HepG2 (cell line): ENCODE results near the gene MBTPS1. TPM values are rescaled to one million over a fixed set of nuclear protein-coding genes. Genes with fewer than 3 reads are reported as not detected.

ENCODE experiments used
- BRCA1 ChIP-seq: sonication (generic); formaldehyde crosslinking; IDR thresholded peaks from 2 replicates; pipeline ENCODE4 v1.4.0; 2020; ENCODE audit warnings: missing genetic modification reagents
- HNRNPH1 ChIP-seq: fragments of 200-400 bp; formaldehyde crosslinking; optimal IDR thresholded peaks from 2 replicates; pipeline ENCODE3; 2017; ENCODE audit warnings: mild to moderate bottlenecking, low read depth, low read length
- ZNF20 ChIP-seq: sonication (generic); formaldehyde crosslinking; IDR thresholded peaks from 2 replicates; pipeline ENCODE4 v1.4.0; 2020; ENCODE audit warnings: mild to moderate bottlenecking, moderate library complexity, missing genetic modification reagents
- ZNF543 ChIP-seq: sonication (generic); formaldehyde crosslinking; IDR thresholded peaks from 2 replicates; pipeline ENCODE4 v1.4.0; 2020; ENCODE audit warnings: mild to moderate bottlenecking, missing genetic modification reagents
- polyA plus RNA-seq, 8 experiments: library from polyadenylated mRNA; depleted of rRNA in 3 of 8; stranded (reverse) in 7 of 8; unstranded in 1 of 8; fragments of >200 nt; fragmentation: Illumina TruSeq in 4 of 8; extraction: Trizol in 4 of 8; gene quantifications; 2 replicates each; pipeline versions ENCODE4 v1.2.1 to v1.2.3, GENCODE V29; 2011 to 2016; ENCODE audit warnings: low read depth in 4 of 8, missing spikeins in 1 of 8, mixed read lengths in 1 of 8; ENCODE audit not compliant: insufficient read depth in 1 of 8
- total RNA-seq, 5 experiments: library from RNA; depleted of rRNA; stranded (reverse); fragments of >200 nt; fragmentation: Illumina TruSeq; extraction: Trizol; gene quantifications; 2 replicates each; pipeline ENCODE4 v1.2.3, GENCODE V29; 2016; ENCODE audit warnings: low read depth in 1 of 5
- TF ChIP-seq, protein P1 (sequence below): sonication (generic); formaldehyde crosslinking; IDR thresholded peaks from 2 replicates; pipeline ENCODE4 v1.9.0; 2021; ENCODE audit warnings: mild to moderate bottlenecking, missing genetic modification reagents
- TF ChIP-seq, protein P2 (sequence below): sonication (generic); formaldehyde crosslinking; IDR thresholded peaks from 2 replicates; pipeline ENCODE4 v1.5.1; 2020; ENCODE audit warnings: mild to moderate bottlenecking, missing genetic modification reagents, moderate library complexity

MBTPS1 gene
- total and polyA plus RNA-seq, 2 of the 13 experiments (the other 11 are each of a cell fraction or from before 2014, with no cell fraction given): 56.7 to 91.3 TPM

DNA sequence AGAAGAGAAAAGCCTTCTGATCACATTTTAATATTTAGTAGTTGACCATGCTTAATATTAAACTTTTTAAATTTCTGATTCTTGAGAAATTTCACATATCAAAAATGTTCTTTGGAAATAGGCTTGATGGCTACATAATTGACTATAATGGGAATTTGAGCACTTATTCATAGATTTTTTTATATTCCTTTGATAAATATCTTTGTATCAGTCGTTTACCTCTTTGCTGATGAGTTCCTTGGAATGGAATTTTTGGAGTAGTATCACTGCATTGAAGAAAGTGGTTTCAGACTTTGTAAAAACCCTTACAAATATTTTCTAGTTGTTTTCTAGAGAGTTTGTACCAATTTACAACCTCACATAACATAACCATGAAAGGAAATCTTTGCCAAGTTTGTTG, 43.1 kb upstream of the MBTPS1 start (continued):
- TF ChIP-seq, protein P1, sequence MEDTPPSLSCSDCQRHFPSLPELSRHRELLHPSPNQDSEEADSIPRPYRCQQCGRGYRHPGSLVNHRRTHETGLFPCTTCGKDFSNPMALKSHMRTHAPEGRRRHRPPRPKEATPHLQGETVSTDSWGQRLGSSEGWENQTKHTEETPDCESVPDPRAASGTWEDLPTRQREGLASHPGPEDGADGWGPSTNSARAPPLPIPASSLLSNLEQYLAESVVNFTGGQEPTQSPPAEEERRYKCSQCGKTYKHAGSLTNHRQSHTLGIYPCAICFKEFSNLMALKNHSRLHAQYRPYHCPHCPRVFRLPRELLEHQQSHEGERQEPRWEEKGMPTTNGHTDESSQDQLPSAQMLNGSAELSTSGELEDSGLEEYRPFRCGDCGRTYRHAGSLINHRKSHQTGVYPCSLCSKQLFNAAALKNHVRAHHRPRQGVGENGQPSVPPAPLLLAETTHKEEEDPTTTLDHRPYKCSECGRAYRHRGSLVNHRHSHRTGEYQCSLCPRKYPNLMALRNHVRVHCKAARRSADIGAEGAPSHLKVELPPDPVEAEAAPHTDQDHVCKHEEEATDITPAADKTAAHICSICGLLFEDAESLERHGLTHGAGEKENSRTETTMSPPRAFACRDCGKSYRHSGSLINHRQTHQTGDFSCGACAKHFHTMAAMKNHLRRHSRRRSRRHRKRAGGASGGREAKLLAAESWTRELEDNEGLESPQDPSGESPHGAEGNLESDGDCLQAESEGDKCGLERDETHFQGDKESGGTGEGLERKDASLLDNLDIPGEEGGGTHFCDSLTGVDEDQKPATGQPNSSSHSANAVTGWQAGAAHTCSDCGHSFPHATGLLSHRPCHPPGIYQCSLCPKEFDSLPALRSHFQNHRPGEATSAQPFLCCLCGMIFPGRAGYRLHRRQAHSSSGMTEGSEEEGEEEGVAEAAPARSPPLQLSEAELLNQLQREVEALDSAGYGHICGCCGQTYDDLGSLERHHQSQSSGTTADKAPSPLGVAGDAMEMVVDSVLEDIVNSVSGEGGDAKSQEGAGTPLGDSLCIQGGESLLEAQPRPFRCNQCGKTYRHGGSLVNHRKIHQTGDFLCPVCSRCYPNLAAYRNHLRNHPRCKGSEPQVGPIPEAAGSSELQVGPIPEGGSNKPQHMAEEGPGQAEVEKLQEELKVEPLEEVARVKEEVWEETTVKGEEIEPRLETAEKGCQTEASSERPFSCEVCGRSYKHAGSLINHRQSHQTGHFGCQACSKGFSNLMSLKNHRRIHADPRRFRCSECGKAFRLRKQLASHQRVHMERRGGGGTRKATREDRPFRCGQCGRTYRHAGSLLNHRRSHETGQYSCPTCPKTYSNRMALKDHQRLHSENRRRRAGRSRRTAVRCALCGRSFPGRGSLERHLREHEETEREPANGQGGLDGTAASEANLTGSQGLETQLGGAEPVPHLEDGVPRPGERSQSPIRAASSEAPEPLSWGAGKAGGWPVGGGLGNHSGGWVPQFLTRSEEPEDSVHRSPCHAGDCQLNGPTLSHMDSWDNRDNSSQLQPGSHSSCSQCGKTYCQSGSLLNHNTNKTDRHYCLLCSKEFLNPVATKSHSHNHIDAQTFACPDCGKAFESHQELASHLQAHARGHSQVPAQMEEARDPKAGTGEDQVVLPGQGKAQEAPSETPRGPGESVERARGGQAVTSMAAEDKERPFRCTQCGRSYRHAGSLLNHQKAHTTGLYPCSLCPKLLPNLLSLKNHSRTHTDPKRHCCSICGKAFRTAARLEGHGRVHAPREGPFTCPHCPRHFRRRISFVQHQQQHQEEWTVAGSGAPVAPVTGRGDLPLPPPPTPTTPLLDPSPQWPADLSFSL: no peak
- no peak for TF ChIP-seq ZNF20 (CRISPR knock-in tag)
- TF ChIP-seq, protein P2, sequence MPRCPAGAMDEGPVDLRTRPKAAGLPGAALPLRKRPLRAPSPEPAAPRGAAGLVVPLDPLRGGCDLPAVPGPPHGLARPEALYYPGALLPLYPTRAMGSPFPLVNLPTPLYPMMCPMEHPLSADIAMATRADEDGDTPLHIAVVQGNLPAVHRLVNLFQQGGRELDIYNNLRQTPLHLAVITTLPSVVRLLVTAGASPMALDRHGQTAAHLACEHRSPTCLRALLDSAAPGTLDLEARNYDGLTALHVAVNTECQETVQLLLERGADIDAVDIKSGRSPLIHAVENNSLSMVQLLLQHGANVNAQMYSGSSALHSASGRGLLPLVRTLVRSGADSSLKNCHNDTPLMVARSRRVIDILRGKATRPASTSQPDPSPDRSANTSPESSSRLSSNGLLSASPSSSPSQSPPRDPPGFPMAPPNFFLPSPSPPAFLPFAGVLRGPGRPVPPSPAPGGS (CRISPR knock-in tag): no peak
- TF ChIP-seq ZNF543 (CRISPR knock-in tag): no peak
- TF ChIP-seq HNRNPH1: no peak
- TF ChIP-seq BRCA1: no peak
- TF ChIP-seq, all 625 proteins: peak for 0
